Effector memory CD4-positive, alpha-beta T cell (primary cell): ENCODE data around the gene FAHD2B.
"Not testable (repeated sequence)": the region's sequence is repeated elsewhere in the genome, so short reads cannot be mapped to it uniquely, and the experiment has no call there.

Source experiments
- DNase-seq, 3 donors: peaks; one replicate each; pipeline ENCODE4 v3.0.0-alpha.2; 2020
- H3K27ac ChIP-seq: 2 replicates; pipeline ENCODE4 v1.7.0; 2013; ENCODE audit warnings: mild to moderate bottlenecking, low read length, moderate library complexity; ENCODE audit not compliant: insufficient read depth, poor library complexity, severe bottlenecking
- H3K27me3 ChIP-seq: replicated peaks from 2 replicates; pipeline ENCODE4 v1.7.0; 2013; ENCODE audit warnings: mild to moderate bottlenecking, low read length; ENCODE audit not compliant: insufficient read depth, control insufficient read depth, poor library complexity, severe bottlenecking
- H3K36me3 ChIP-seq: 2 replicates; pipeline ENCODE4 v1.7.0; 2013; ENCODE audit warnings: mild to moderate bottlenecking, low read length, moderate library complexity; ENCODE audit not compliant: control insufficient read depth, insufficient read depth
- H3K4me1 ChIP-seq: 2 replicates; pipeline ENCODE4 v1.7.0; 2013; ENCODE audit warnings: low read length, mild to moderate bottlenecking; ENCODE audit not compliant: control insufficient read depth, insufficient read depth, poor library complexity, severe bottlenecking
- H3K4me3 ChIP-seq: 2 replicates; pipeline ENCODE4 v1.7.0; 2013; ENCODE audit warnings: low read length, low read depth, mild to moderate bottlenecking; ENCODE audit not compliant: insufficient read depth, poor library complexity, severe bottlenecking
- H3K9me3 ChIP-seq: 2 replicates; pipeline ENCODE4 v1.7.0; 2013; ENCODE audit warnings: mild to moderate bottlenecking, low read length, moderate library complexity; ENCODE audit not compliant: control insufficient read depth

Gene FAHD2B

DNA sequence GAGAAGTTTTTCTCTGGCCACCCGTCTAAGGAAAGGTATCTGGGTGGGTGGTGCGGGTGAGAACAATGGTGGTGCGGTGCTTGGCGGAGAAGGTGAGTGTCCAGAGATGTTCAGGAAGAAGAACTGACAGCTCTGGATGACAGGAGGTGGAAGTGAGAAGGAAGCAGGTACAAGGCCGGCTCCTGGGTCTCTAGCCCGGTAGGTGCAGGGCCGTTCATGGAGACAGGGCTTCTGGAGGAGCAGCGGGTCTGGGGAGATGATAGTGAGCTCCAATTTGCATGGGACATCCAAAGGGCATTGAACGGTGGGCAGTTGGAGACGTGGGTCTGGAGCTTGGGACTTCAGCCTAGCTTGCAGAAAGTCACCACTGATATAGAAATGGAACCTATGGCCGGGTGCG lies 979 bp upstream of the FAHD2B start:
- Histone ChIP-seq H3K36me3 (no peaks in the 10 kb centered on the region), H3K4me3 (no peak overlapping the region), H3K4me1 (peaks cover 6% of the 10 kb centered on the region), H3K27ac (no peak overlapping the region), H3K9me3 (no peaks in the 10 kb centered on the region), H3K27me3 (no peaks in the 10 kb centered on the region)
- no peak for DNase-seq

DNA sequence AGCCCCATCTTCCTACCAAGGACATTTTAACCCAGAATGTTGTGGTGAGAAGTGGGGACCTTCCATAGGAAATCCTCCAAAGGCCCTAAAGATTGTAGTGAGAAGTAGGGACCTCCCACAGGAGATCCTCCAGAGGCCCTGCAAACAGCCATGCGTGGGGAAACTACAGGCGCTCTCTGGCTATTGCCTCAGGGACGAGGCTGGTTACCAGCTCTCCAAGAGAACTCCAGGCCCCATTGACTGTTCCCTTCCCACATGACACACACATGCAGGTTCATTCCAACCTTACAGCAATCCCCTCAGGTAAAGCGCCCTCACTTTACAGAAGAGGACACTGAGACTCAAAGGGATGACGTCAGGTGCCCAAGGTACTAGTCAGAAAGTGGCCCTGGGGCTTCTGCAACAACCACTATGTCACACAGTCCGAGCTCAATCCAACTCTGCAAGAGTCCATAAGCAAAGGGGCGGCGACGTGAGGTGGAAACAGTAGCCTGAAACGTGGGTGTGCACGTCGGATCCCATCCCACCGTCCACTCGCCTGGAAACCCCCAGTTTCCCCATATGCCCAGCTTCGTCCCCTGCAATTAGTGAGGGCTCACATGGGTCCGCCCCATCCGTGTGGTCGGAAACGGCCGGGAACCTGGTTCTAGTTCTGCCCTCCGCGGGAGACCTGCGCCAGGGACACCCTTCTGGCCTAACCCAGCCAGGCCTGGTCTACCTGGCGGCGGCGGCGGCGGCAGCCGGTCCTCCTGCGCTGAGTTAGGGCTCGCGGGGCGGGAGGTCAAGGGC lies 505 bp downstream of the FAHD2B start:
- not testable (repeated sequence) for H3K27me3 ChIP-seq, H3K4me1 ChIP-seq, H3K27ac ChIP-seq, H3K9me3 ChIP-seq, DNase-seq, H3K4me3 ChIP-seq, H3K36me3 ChIP-seq

DNA sequence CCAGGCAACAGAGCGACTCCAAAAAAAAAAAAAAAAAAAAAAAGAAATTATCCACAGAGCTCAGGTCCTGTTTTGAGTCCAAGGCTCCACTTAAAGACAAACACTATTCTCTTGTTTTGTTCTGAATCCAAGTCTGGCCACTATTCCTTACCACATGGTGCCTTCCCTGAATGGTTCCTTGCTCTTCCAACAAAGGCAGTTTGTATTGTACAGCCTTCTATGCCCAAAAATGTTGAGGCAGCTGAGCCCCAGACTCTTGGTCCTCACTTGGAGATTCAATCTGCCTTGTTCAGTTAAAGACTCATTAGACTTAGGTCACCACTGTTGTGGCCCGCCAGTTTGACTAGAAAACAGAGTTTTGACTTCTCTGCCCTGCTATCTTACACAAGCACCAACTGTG lies 1.7 kb downstream of the FAHD2B start:
- not testable (repeated sequence) for H3K4me3 ChIP-seq, H3K9me3 ChIP-seq, H3K36me3 ChIP-seq, H3K4me1 ChIP-seq, H3K27ac ChIP-seq, H3K27me3 ChIP-seq, DNase-seq

DNA sequence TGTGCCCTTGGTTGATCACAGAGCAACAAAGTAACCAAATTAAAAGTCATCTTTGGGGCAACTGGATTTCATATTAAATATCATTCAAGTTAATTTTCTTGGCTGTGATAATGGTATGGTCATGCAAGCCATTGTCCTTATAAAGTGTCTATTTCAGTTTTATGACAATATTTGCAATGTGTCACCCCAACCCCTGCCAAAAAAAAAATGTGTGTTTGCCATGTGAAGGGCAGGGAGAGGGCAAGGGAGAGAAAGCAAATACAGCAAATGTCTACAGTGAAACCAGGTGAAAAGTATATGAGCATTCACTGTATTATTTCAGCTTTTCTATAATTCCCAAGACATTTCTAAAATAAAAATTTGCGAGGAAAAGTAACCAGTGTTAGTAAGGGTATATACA lies 6.0 kb downstream of the FAHD2B start:
- not testable (repeated sequence) for H3K36me3 ChIP-seq, H3K27me3 ChIP-seq, H3K27ac ChIP-seq, H3K9me3 ChIP-seq, H3K4me3 ChIP-seq, H3K4me1 ChIP-seq, DNase-seq

DNA sequence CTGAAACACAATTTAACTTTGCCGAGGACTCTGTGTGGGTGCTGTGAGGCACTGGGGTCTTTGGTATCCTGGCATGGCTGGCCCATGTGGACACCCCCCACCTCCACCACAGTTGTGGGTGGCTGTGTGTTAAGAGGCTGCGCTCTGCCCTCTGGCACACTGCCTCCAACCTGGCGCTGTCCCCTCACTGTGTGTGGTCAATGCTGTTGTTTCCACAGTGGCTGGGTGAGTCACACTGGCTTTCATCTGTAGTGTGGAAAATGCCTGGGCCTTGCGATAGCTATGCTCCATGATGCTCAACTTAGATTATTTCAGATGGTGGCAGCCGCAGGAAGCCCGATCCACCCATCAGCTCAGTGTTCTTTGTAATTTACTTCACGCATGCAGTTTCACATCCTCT lies 9.6 kb downstream of the FAHD2B start:
- not testable (repeated sequence) for H3K27me3 ChIP-seq, H3K4me1 ChIP-seq, H3K27ac ChIP-seq, H3K4me3 ChIP-seq, H3K9me3 ChIP-seq, DNase-seq, H3K36me3 ChIP-seq

DNA sequence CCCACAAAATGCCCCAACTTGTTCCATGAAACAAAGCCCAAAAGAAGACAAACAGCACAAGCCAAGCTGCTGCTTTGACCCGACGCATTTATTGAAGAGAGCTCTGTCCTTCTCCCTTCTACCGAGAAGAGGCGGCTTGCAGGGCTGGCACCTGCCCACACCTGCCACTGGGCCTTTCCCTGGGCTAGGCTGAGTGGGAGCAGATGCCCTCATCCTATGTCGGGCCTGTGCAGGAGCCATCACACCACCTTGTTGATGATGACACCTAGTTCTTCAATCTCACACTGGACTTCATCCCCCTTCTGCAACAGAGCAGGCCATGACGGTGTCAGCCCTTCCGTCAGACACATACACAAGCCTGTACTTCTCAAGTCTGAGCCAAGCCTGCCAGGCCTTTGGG lies 11.2 kb downstream of the FAHD2B start:
- not testable (repeated sequence) for H3K4me1 ChIP-seq, H3K4me3 ChIP-seq

DNA sequence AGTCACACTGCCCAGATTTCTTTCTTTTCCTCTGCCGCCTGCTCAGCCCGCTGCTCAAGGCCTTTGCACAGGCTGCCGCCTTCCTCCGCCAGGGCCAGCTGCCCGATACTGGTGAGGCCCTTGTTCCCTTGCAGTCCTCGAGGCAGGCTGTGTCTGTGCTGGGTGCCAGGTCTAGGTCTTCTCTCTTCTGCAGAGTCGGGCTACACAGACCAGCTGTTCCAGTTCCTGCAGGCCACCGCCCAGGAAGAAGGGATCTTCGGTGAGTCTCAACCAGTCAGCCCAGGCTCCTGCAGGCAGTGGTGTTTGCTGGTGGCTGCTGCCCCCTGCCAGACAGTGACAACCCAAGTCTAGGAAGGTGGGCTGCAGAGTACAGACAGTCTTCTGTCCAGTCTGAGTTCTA lies 12.5 kb downstream of the FAHD2B start:
- not testable (repeated sequence) for H3K27me3 ChIP-seq, H3K9me3 ChIP-seq, H3K4me3 ChIP-seq, H3K27ac ChIP-seq, H3K36me3 ChIP-seq, DNase-seq, H3K4me1 ChIP-seq

More for the DNA sequence above, 11.2 kb downstream of the FAHD2B start:
- not testable (repeated sequence) for H3K9me3 ChIP-seq, H3K27me3 ChIP-seq, H3K36me3 ChIP-seq, DNase-seq, H3K27ac ChIP-seq

DNA sequence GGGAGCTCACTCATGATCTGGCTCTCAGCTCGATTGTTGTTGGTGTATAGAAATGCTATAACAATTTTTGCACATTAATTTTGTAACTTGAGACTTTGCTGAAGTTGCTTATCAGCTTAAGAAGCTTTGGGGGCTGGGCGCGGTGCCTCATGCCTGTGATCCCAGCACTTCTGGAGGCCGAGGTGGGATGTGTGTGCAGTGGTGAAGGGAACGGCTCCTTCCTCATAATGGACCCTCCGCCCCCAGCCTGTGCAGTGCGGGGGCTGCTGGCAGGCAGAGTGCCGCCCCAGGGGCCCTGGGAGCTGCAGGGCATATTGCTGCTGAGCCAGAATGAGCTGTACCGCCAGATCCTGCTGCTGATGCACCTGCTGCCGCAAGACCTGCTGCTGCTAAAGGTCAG lies 13.8 kb downstream of the FAHD2B start:
- not testable (repeated sequence) for DNase-seq, H3K36me3 ChIP-seq, H3K27me3 ChIP-seq, H3K4me1 ChIP-seq, H3K9me3 ChIP-seq, H3K27ac ChIP-seq, H3K4me3 ChIP-seq

DNA sequence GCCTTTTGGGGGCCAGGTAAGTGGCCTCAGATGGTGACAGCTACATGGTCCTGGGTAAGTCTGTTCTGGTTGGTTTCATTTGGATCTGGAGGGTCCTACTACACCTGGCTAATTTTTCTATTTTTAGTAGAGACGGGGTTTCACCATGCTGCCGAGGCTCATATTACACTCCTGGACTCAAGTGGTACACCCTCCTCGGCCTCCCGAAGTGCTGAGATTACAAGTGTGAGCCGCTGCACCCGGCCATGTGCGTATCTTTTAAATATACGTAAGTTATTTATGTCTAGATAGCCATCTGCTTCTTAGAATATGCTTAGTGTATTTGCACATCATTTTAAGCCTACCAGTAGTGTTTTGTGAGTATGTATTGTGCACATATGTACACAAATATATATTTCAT lies 17.5 kb downstream of the FAHD2B start:
- H3K4me3 ChIP-seq, H3K27me3 ChIP-seq, H3K4me1 ChIP-seq, H3K9me3 ChIP-seq, H3K36me3 ChIP-seq, DNase-seq, H3K27ac ChIP-seq: not testable (repeated sequence)

DNA sequence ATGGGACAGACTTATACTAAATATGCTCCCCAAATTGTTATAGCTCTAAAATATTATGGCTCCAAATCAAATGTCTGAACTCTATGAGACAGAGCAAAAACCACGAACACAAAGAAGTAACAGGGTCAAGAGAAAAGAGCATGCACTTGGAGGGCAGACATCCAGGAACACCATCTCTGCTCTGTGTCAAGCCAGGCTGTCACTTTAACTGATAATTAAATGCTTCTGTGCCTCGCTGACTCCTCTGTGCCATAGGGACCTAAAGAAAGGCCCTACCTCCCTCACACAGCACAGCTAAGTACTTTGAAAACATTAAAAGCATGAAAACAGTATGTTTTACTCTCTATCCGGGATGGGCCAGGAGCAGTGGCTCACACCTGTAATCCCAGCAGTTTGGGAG lies 23.8 kb downstream of the FAHD2B start:
- H3K27ac ChIP-seq, DNase-seq, H3K4me1 ChIP-seq, H3K4me3 ChIP-seq, H3K27me3 ChIP-seq, H3K9me3 ChIP-seq, H3K36me3 ChIP-seq: not testable (repeated sequence)
